AG04450 (cell line): ENCODE measurements around the gene COTL1. TPM values are rescaled to one million over a fixed set of nuclear protein-coding genes. Genes with fewer than 3 reads are reported as not detected.

Source experiments
- CTCF ChIA-PET: fragments of 300-600, 350-600 bp; formaldehyde crosslinking; extraction: SDS; loops from one replicate; lab custom pipeline; 2022; ENCODE audit warnings: antibody characterized with exemption, inconsistent platforms; lab: Charles Lee
- POLR2A ChIA-PET: fragments of 350-600 bp; formaldehyde crosslinking; extraction: SDS; loops from one replicate; lab custom pipeline; 2021; ENCODE audit warnings: antibody characterized with exemption, inconsistent platforms; lab: Yijun Ruan, JAX
- DNase-seq: peaks from one replicate; pipeline ENCODE4 v3.0.0-alpha.2; 2011; ENCODE audit warnings: low read depth, low spot score
- H3K27ac ChIP-seq: one replicate; pipeline ENCODE4 v1.5.1; 2012; ENCODE audit warnings: low read depth, low read length, control low read depth
- H3K27me3 ChIP-seq: one replicate; pipeline ENCODE4 v1.6.0; 2012; ENCODE audit warnings: low read length; ENCODE audit not compliant: control insufficient read depth, insufficient read depth
- H3K4me3 ChIP-seq: 2 replicates; pipeline ENCODE4 v1.5.1; 2011; ENCODE audit warnings: mild to moderate bottlenecking, low read depth, low read length, control low read depth
- H3K9me3 ChIP-seq: 2 replicates; pipeline ENCODE4 v1.5.1; 2012; ENCODE audit warnings: low read length; ENCODE audit not compliant: control insufficient read depth, insufficient read depth
- polyA plus RNA-seq: library from polyadenylated mRNA; depleted of rRNA; stranded (reverse); fragments of >200 nt; gene quantifications from 2 replicates; pipeline ENCODE4 v1.2.3, GENCODE V29; 2011
- TF ChIP-seq, protein P1 (sequence below): IDR thresholded peaks from 2 replicates; pipeline ENCODE4 v1.5.1; 2011; ENCODE audit warnings: low read depth, low read length, control low read depth, inconsistent platforms

Gene COTL1
- polyA plus RNA-seq, 1 experiment, result 153 TPM

- POLR2A ChIA-PET, result no interaction called here
- peaks cover 3% of the 10 kb centered on the region; the same call in 1 of the 2 replicates for H3K9me3 ChIP-seq
- CTCF ChIA-PET, result no interaction called here
Observed at GRCh38 chr16:84546669-84547545, 71.0 kb downstream of the COTL1 start.

DNA sequence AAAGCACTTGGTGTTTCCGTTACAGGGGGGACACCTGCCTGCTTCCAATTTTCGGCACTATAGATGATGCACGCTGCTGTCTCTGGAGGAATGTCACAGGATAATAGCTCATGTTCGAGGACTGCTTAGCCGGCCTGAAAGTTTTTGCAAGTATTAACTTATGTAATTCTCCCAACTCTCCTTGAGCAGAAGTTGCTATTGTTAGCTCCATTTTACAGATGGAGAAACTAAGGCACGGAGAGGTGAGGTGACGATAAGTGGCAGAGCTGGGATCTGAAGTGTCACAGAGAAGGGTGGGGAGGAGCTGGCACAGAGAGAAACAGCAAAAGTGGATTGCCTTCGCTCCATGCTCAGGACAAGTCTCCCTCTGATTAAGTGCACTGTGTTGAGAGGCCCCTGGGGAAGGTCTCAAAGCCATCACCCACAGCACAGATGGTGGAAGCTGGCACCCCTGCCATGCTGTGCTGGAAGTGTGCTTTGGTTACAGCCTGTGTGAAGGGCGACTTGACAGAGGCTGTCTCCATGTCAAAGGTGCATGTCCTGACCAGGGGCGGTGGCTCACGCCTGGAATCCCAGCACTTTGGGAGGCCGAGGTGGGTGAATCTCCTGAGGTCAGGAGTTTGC lies 72.7 kb downstream of the COTL1 start:
- POLR2A ChIA-PET, result no interaction called here

More at GRCh38 chr16:84546669-84547545, 71.0 kb downstream of the COTL1 start:
- TF ChIP-seq, protein P1, sequence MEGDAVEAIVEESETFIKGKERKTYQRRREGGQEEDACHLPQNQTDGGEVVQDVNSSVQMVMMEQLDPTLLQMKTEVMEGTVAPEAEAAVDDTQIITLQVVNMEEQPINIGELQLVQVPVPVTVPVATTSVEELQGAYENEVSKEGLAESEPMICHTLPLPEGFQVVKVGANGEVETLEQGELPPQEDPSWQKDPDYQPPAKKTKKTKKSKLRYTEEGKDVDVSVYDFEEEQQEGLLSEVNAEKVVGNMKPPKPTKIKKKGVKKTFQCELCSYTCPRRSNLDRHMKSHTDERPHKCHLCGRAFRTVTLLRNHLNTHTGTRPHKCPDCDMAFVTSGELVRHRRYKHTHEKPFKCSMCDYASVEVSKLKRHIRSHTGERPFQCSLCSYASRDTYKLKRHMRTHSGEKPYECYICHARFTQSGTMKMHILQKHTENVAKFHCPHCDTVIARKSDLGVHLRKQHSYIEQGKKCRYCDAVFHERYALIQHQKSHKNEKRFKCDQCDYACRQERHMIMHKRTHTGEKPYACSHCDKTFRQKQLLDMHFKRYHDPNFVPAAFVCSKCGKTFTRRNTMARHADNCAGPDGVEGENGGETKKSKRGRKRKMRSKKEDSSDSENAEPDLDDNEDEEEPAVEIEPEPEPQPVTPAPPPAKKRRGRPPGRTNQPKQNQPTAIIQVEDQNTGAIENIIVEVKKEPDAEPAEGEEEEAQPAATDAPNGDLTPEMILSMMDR, result no peak
- Histone ChIP-seq H3K4me3 (no peak overlapping the region), H3K27ac (no peak overlapping the region), H3K27me3 (no peaks in the 10 kb centered on the region)
- DNase-seq, result no peak

GRCh38 chr16:84544031-84544773 lies 73.7 kb downstream of the COTL1 start:
- H3K4me3 ChIP-seq, result no peak overlapping the region
- no peak for DNase-seq
- TF ChIP-seq, protein P1, result no peak
- ChIA-PET POLR2A (no interaction called here), CTCF (interaction anchor here (1.4 kb wide), 1 partner anchor 38 kb away, joined by 4 read pairs; no protein-coding TSS in a partner anchor)
- peaks cover 6% of the 10 kb centered on the region for H3K9me3 ChIP-seq
- H3K27ac ChIP-seq, result no peak overlapping the region
- no peaks in the 10 kb centered on the region for H3K27me3 ChIP-seq

More for the DNA sequence above, 72.7 kb downstream of the COTL1 start:
- H3K27ac ChIP-seq, result no peak overlapping the region
- peaks cover 3% of the 10 kb centered on the region; the same call in 1 of the 2 replicates for H3K9me3 ChIP-seq
- TF ChIP-seq, protein P1, result no peak
- H3K27me3 ChIP-seq, result no peaks in the 10 kb centered on the region
- no peak for DNase-seq
- no peak overlapping the region for H3K4me3 ChIP-seq
- CTCF ChIA-PET, result no interaction called here

GRCh38 chr16:84543253-84543652 lies 74.6 kb downstream of the COTL1 start:
- POLR2A ChIA-PET, result no interaction called here
- Histone ChIP-seq H3K9me3 (peaks cover 3% of the 10 kb centered on the region), H3K27ac (no peak overlapping the region), H3K4me3 (no peak overlapping the region), H3K27me3 (no peaks in the 10 kb centered on the region)
- TF ChIP-seq, protein P1, result no peak
- CTCF ChIA-PET, result interaction anchor here (1.4 kb wide), 1 partner anchor 37 kb away, joined by 4 read pairs; no protein-coding TSS in a partner anchor
- no peak for DNase-seq
